B cell (primary cell): Measurements from ENCODE around the gene PNLIPRP2.

Experiments
- EZH2 ChIP-seq: IDR thresholded peaks from 2 replicates; pipeline ENCODE4 v1.6.1; 2012; ENCODE audit warnings: borderline replicate concordance, low read depth, mild to moderate bottlenecking, moderate library complexity, low read length; ENCODE audit not compliant: insufficient read depth, poor library complexity, severe bottlenecking
- TF ChIP-seq, protein P1 (sequence below): fragments of 200-600 bp; IDR thresholded peaks from one replicate; pipeline ENCODE4 v1.8.0; 2022; ENCODE audit warnings: antibody characterized with exemption, mild to moderate bottlenecking

DNA sequence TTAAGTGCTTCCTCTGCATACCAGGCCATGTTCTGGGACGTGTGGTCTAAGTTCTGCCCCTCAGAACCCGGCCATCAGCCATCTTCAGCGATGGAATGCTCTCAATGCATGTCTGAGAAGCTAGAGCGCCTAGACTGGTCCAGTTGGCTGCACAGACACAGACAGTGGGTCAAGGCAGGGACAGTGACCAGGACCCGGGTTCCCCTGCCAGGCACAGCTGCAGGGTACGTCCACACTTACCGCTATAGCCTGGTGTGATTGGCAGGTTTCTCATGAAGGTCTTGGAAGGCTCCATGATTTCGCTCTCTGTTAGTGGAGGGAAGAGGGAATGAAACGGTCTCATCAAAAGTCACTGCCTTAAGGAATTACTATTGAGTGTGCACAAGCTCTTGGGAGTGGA is 47.3 kb downstream of the PNLIPRP2 start:
- TF ChIP-seq, protein P1, sequence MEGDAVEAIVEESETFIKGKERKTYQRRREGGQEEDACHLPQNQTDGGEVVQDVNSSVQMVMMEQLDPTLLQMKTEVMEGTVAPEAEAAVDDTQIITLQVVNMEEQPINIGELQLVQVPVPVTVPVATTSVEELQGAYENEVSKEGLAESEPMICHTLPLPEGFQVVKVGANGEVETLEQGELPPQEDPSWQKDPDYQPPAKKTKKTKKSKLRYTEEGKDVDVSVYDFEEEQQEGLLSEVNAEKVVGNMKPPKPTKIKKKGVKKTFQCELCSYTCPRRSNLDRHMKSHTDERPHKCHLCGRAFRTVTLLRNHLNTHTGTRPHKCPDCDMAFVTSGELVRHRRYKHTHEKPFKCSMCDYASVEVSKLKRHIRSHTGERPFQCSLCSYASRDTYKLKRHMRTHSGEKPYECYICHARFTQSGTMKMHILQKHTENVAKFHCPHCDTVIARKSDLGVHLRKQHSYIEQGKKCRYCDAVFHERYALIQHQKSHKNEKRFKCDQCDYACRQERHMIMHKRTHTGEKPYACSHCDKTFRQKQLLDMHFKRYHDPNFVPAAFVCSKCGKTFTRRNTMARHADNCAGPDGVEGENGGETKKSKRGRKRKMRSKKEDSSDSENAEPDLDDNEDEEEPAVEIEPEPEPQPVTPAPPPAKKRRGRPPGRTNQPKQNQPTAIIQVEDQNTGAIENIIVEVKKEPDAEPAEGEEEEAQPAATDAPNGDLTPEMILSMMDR: no peak
- TF ChIP-seq EZH2: no peak
